ENCODE data around the gene MANSC1. TPM values are rescaled to one million over a fixed set of nuclear protein-coding genes. Genes with fewer than 3 reads are reported as not detected.

MANSC1 gene
- total RNA-seq, 1 donor from 2014 or later, result 2.9 TPM

DNA sequence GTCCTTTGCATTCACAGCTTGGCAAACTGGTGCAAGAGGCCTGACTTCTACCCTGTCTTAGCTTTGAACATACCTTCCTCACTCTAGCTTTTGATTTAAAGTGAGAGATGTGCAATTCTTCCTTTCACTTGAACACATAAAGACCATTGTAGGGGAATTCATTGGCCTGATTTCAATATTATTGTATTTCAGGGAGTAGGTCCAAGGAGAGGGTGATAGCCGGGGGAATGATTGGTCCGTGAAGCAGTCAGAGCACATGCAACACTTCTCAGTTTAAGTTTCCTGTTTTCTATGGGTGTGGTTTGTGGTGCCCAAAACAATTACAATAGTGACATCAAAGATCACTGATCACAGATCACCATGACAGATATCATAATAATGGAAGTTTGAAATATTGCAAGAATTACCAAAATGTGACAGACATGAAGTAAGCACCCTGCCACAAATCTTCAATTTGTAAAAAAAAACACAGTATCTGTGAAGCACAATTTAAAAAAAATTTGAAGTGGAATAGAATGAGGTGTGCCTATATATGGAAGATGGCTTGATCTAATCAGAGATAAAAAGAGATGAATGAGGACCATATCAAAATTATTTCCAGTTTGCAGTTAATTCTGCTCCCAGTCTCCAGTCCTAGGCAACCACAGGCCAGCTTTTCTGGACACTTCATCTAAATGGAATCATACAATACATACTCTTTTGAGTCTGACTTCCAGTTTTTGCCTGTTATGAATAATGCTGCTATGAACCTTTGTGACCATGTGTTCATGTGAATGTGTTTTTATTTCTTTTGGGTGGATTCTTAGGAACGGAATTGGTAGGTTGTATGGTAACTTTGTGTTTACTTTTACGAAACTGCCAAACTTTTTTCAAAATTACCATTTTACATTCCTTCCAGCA, 30.0 kb upstream of the MANSC1 start:
- H2AFZ ChIP-seq (ENCODE audit: low read depth, low read length), result no peak overlapping the region
- no peaks in the 10 kb centered on the region for H3K36me3 ChIP-seq (ENCODE audit: insufficient read depth, low read length)
- H3K4me2 ChIP-seq (ENCODE audit: low read length), result no peak overlapping the region
- H3K79me2 ChIP-seq (ENCODE audit: insufficient read depth, low read length), result no peaks in the 10 kb centered on the region
- H3K9me3 Mint-ChIP-seq (ENCODE audit: unreplicated experiment), result no peaks in the 10 kb centered on the region
- no peak for DNase-seq (ENCODE audit: low read depth)
- no peak overlapping the region for H3K27ac ChIP-seq (ENCODE audit: low read depth, low read length)
- TF ChIP-seq EZH2 (IDR thresholded peaks at IDR 0.05; ENCODE audit: insufficient read depth, low read length), result no peak
- TF ChIP-seq, protein P1, sequence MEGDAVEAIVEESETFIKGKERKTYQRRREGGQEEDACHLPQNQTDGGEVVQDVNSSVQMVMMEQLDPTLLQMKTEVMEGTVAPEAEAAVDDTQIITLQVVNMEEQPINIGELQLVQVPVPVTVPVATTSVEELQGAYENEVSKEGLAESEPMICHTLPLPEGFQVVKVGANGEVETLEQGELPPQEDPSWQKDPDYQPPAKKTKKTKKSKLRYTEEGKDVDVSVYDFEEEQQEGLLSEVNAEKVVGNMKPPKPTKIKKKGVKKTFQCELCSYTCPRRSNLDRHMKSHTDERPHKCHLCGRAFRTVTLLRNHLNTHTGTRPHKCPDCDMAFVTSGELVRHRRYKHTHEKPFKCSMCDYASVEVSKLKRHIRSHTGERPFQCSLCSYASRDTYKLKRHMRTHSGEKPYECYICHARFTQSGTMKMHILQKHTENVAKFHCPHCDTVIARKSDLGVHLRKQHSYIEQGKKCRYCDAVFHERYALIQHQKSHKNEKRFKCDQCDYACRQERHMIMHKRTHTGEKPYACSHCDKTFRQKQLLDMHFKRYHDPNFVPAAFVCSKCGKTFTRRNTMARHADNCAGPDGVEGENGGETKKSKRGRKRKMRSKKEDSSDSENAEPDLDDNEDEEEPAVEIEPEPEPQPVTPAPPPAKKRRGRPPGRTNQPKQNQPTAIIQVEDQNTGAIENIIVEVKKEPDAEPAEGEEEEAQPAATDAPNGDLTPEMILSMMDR (IDR thresholded peaks at IDR 0.05; ENCODE audit: insufficient read depth, low read depth, low read length), result no peak
- H3K27me3 Mint-ChIP-seq (ENCODE audit: low read depth, unreplicated experiment), result no peaks in the 10 kb centered on the region
- no peak overlapping the region for H3K4me3 ChIP-seq (ENCODE audit: insufficient read depth, low read depth, low read length)
- peaks cover 14% of the 10 kb centered on the region for H3K4me1 Mint-ChIP-seq (ENCODE audit: low read depth, unreplicated experiment)
- no peaks in the 10 kb centered on the region for H3K27me3 ChIP-seq (ENCODE audit: insufficient read depth, low read length)
- H3K4me3 Mint-ChIP-seq (ENCODE audit: unreplicated experiment), result no peak overlapping the region
- FAIRE-seq, result no peak
- no peak overlapping the region for H3K27ac Mint-ChIP-seq (ENCODE audit: unreplicated experiment)
- H3K9ac ChIP-seq (ENCODE audit: low read length), result no peak overlapping the region
- no peaks in the 10 kb centered on the region for H3K9me3 ChIP-seq (ENCODE audit: insufficient read depth, low read depth, low read length)
- peaks cover 3% of the 10 kb centered on the region for H3K36me3 Mint-ChIP-seq (ENCODE audit: low read depth, unreplicated experiment)
- no peaks in the 10 kb centered on the region for H4K20me1 ChIP-seq (ENCODE audit: insufficient read depth, low read length)
- peaks cover 7% of the 10 kb centered on the region for H3K4me1 ChIP-seq (ENCODE audit: insufficient read depth, low read length)

GRCh38 chr12:12378616-12379015, 28.6 kb upstream of the MANSC1 start:
- no peaks in the 10 kb centered on the region for H3K9me3 Mint-ChIP-seq (ENCODE audit: unreplicated experiment)
- Histone ChIP-seq H3K27ac (ENCODE audit: low read depth, low read length) (no peak overlapping the region), H2AFZ (ENCODE audit: low read depth, low read length) (no peak overlapping the region), H3K4me2 (ENCODE audit: low read length) (no peak overlapping the region), H4K20me1 (ENCODE audit: insufficient read depth, low read length) (no peaks in the 10 kb centered on the region), H3K9ac (ENCODE audit: low read length) (no peak overlapping the region), H3K36me3 (ENCODE audit: insufficient read depth, low read length) (no peaks in the 10 kb centered on the region), H3K27me3 (ENCODE audit: insufficient read depth, low read length) (no peaks in the 10 kb centered on the region), H3K79me2 (ENCODE audit: insufficient read depth, low read length) (no peaks in the 10 kb centered on the region), H3K4me3 (ENCODE audit: insufficient read depth, low read depth, low read length) (no peak overlapping the region), H3K4me1 (ENCODE audit: insufficient read depth, low read length) (no peaks in the 10 kb centered on the region), H3K9me3 (ENCODE audit: insufficient read depth, low read depth, low read length) (no peaks in the 10 kb centered on the region)
- peaks cover 3% of the 10 kb centered on the region for H3K36me3 Mint-ChIP-seq (ENCODE audit: low read depth, unreplicated experiment)
- TF ChIP-seq, protein P1 (IDR thresholded peaks at IDR 0.05; ENCODE audit: insufficient read depth, low read depth, low read length), result no peak
- TF ChIP-seq EZH2 (IDR thresholded peaks at IDR 0.05; ENCODE audit: insufficient read depth, low read length), result no peak
- no peak overlapping the region for H3K27ac Mint-ChIP-seq (ENCODE audit: unreplicated experiment)
- no peak for FAIRE-seq
- H3K27me3 Mint-ChIP-seq (ENCODE audit: low read depth, unreplicated experiment), result no peaks in the 10 kb centered on the region
- H3K4me1 Mint-ChIP-seq (ENCODE audit: low read depth, unreplicated experiment), result peaks cover 2% of the 10 kb centered on the region
- DNase-seq (ENCODE audit: low read depth), result no peak
- no peak overlapping the region for H3K4me3 Mint-ChIP-seq (ENCODE audit: unreplicated experiment)

Measured in astrocyte (in vitro differentiated cells and primary cell).